Right lobe of liver (tissue), 4 donors: ENCODE results near the gene TLX2.

Experiments used
- CTCF ChIP-seq, 4 donors: fragments of 200-600 bp in 3 of 4; fragments of 450-650 bp in 1 of 4; IDR thresholded peaks; one replicate each; pipeline versions ENCODE4 v1.5.1 to v1.8.0; 2016 to 2022; ENCODE audit warnings: antibody characterized with exemption in 4 of 4, mild to moderate bottlenecking in 2 of 4
- POLR2A ChIP-seq: fragments of 450-650 bp; IDR thresholded peaks from one replicate; pipeline ENCODE4 v1.6.1; 2017; ENCODE audit warnings: antibody characterized with exemption, mild to moderate bottlenecking
- donor health status: DM: no; HTN: no; CAD: no.
- donor health status: DM: no; HTN: no; CAD: no.
- donor health status: DM: no; HTN: yes; CAD: no.

- TF ChIP-seq CTCF (IDR thresholded peaks at IDR 0.05): no peak
- TF ChIP-seq POLR2A: peak; percentile 37
Measured at GRCh38 chr2:74548900-74549826, 34.9 kb downstream of the TLX2 start.
